ENCODE measurements around the gene TMEM263. TPM values are rescaled to one million over a fixed set of nuclear protein-coding genes. Genes with fewer than 3 reads are reported as not detected.
"Not testable (repeated sequence)": the region's sequence is repeated elsewhere in the genome, so short reads cannot be mapped to it uniquely, and the experiment has no call there.

Gene TMEM263
- total and polyA plus RNA-seq, 2 donors (not counting 1 experiment from before 2014, with no cell fraction given), result 97.9 to 116 TPM

DNA sequence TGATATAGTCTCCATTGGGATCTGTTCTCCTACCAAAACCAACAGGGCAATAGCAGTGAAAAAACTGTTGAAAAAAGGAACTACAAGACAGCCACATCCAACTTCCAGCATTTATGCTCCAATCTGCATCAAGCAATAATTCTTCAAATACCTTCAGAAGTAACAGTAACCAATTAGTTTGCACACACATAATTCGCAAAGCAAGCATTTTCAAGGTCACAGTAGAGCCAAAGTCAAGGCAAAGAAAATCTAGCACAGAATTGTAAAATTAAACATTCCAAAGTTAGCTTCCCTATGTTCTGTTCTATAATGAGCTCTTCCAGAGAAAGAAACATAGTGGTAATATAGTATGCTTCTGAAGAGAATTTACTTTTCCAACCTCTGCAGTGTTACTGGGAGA is 42.2 kb downstream of the TMEM263 start:
- H3K27me3 ChIP-seq (ENCODE audit: control insufficient read depth, insufficient read depth, low read length), result no peaks in the 10 kb centered on the region
- no peak for DNase-seq (ENCODE audit: low read depth in 2 of 2)
- H3K36me3 ChIP-seq (ENCODE audit: control insufficient read depth, insufficient read depth, low read length), result no peaks in the 10 kb centered on the region
- TF ChIP-seq, protein P1, sequence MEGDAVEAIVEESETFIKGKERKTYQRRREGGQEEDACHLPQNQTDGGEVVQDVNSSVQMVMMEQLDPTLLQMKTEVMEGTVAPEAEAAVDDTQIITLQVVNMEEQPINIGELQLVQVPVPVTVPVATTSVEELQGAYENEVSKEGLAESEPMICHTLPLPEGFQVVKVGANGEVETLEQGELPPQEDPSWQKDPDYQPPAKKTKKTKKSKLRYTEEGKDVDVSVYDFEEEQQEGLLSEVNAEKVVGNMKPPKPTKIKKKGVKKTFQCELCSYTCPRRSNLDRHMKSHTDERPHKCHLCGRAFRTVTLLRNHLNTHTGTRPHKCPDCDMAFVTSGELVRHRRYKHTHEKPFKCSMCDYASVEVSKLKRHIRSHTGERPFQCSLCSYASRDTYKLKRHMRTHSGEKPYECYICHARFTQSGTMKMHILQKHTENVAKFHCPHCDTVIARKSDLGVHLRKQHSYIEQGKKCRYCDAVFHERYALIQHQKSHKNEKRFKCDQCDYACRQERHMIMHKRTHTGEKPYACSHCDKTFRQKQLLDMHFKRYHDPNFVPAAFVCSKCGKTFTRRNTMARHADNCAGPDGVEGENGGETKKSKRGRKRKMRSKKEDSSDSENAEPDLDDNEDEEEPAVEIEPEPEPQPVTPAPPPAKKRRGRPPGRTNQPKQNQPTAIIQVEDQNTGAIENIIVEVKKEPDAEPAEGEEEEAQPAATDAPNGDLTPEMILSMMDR (conservative IDR thresholded peaks at IDR 0.05 in 1 of 2, IDR thresholded peaks at IDR 0.05 in 1 of 2; ENCODE audit: low read depth in 1 of 2, low read length in 2 of 2), result no peak
- TF ChIP-seq EZH2 (IDR thresholded peaks at IDR 0.05; ENCODE audit: low read length, missing control alignments), result no peak
- no peak overlapping the region for H2AFZ ChIP-seq (ENCODE audit: low read length)
- H3K79me2 ChIP-seq (ENCODE audit: control insufficient read depth, insufficient read depth, low read length), result no peaks in the 10 kb centered on the region
- no peaks in the 10 kb centered on the region for H4K20me1 ChIP-seq (ENCODE audit: control insufficient read depth, extremely low read depth, insufficient read depth, low read length)
- H3K4me3 ChIP-seq (replicated peaks in 1 of 4; ENCODE audit: control extremely low read depth in 1 of 4, insufficient read depth in 1 of 4, low read depth in 3 of 4, low read length in 4 of 4), result no peak overlapping the region
- peaks cover 3% of the 10 kb centered on the region for H3K4me1 ChIP-seq (ENCODE audit: control insufficient read depth, extremely low read depth, insufficient read depth, low read length)
- H3K9ac ChIP-seq (ENCODE audit: insufficient read depth, low read length), result no peak overlapping the region
- H3K9me3 ChIP-seq (ENCODE audit: control insufficient read depth, insufficient read depth, low read depth, low read length), result no peaks in the 10 kb centered on the region
- no peak overlapping the region for H3K27ac ChIP-seq (ENCODE audit: insufficient read depth, low read length)
- no peak overlapping the region for H3K4me2 ChIP-seq (ENCODE audit: extremely low read depth, insufficient read depth, low read length)

DNA sequence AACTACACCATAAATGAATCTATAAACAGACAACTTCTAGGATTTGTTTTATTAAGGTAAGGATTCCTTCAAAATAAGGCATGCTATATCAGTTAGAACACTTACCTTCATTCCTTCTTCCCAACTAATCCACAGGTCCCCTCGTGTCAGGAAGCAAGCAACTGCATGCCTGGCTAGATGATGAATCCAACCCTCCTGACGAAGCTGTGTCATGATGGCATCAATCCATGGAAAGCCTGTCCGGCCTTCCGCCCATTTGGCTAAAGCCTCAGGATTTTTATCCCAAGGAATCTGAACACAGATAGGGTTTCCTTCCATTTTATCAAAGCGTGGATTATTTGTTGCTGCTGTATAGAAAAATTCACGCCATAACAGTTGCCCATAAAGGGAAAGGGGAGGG is 43.7 kb downstream of the TMEM263 start:
- no peaks in the 10 kb centered on the region for H3K79me2 ChIP-seq (ENCODE audit: control insufficient read depth, insufficient read depth, low read length)
- H3K36me3 ChIP-seq (ENCODE audit: control insufficient read depth, insufficient read depth, low read length), result no peaks in the 10 kb centered on the region
- H3K27me3 ChIP-seq (ENCODE audit: control insufficient read depth, insufficient read depth, low read length), result no peaks in the 10 kb centered on the region
- no peak overlapping the region for H3K4me2 ChIP-seq (ENCODE audit: extremely low read depth, insufficient read depth, low read length)
- H3K9ac ChIP-seq (ENCODE audit: insufficient read depth, low read length), result no peak overlapping the region
- no peak overlapping the region for H3K4me3 ChIP-seq (replicated peaks in 1 of 4; ENCODE audit: control extremely low read depth in 1 of 4, insufficient read depth in 1 of 4, low read depth in 3 of 4, low read length in 4 of 4)
- H3K9me3 ChIP-seq (ENCODE audit: control insufficient read depth, insufficient read depth, low read depth, low read length), result no peaks in the 10 kb centered on the region
- H3K4me1 ChIP-seq (ENCODE audit: control insufficient read depth, extremely low read depth, insufficient read depth, low read length), result peaks cover 3% of the 10 kb centered on the region
- TF ChIP-seq, protein P1 (conservative IDR thresholded peaks at IDR 0.05 in 1 of 2, IDR thresholded peaks at IDR 0.05 in 1 of 2; ENCODE audit: low read depth in 1 of 2, low read length in 2 of 2), result no peak
- no peak for TF ChIP-seq EZH2 (IDR thresholded peaks at IDR 0.05; ENCODE audit: low read length, missing control alignments)
- H4K20me1 ChIP-seq (ENCODE audit: control insufficient read depth, extremely low read depth, insufficient read depth, low read length), result no peaks in the 10 kb centered on the region
- no peak for DNase-seq (ENCODE audit: low read depth in 2 of 2)
- no peak overlapping the region for H2AFZ ChIP-seq (ENCODE audit: low read length)
- H3K27ac ChIP-seq (ENCODE audit: insufficient read depth, low read length), result no peak overlapping the region

DNA sequence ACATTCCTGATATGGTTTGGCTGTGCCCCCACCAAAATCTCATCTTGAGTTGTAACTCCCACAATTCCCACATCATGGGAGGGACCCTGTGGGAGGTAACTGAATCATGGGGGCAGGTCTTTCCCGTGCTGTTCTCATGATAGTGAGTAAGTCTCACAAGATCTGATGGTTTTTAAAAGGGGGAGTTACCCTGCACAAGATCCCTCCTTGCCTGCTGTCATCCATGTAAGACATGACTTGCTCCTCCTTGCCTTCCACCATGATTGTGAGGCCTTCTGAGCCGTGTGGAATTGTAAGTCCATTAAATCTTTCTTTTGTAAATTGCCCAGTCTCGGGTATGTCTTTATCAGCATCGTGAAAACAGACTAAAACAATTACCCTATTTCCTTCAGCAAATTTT is 47.0 kb downstream of the TMEM263 start:
- H3K4me1 ChIP-seq (ENCODE audit: control insufficient read depth, extremely low read depth, insufficient read depth, low read length); DNase-seq (ENCODE audit: low read depth in 2 of 2); H3K9ac ChIP-seq (ENCODE audit: insufficient read depth, low read length); H3K27me3 ChIP-seq (ENCODE audit: control insufficient read depth, insufficient read depth, low read length); H3K4me2 ChIP-seq (ENCODE audit: extremely low read depth, insufficient read depth, low read length); H2AFZ ChIP-seq (ENCODE audit: low read length); H3K27ac ChIP-seq (ENCODE audit: insufficient read depth, low read length); H3K79me2 ChIP-seq (ENCODE audit: control insufficient read depth, insufficient read depth, low read length); H3K36me3 ChIP-seq (ENCODE audit: control insufficient read depth, insufficient read depth, low read length); H4K20me1 ChIP-seq (ENCODE audit: control insufficient read depth, extremely low read depth, insufficient read depth, low read length); H3K4me3 ChIP-seq (replicated peaks in 1 of 4; ENCODE audit: control extremely low read depth in 1 of 4, insufficient read depth in 1 of 4, low read depth in 3 of 4, low read length in 4 of 4); H3K9me3 ChIP-seq (ENCODE audit: control insufficient read depth, insufficient read depth, low read depth, low read length): not testable (repeated sequence)
